GM23338 (cell line): ENCODE results near the gene CTCFL.

Experiments used
- CTCF ChIP-seq, 2 experiments: fragments of 200-600 bp in 1 of 2; sonication (generic) in 1 of 2; conservative IDR thresholded peaks; 2 replicates each; pipeline versions ENCODE4 v1.5.1 to v1.6.1; 2016 to 2017; ENCODE audit warnings: antibody characterized with exemption in 2 of 2, low read depth in 2 of 2, mild to moderate bottlenecking in 2 of 2, moderate library complexity in 1 of 2
- EZH2 ChIP-seq: fragments of 200-600 bp; sonication (generic); IDR thresholded peaks from one replicate; pipeline ENCODE4 v1.8.0; 2017; ENCODE audit warnings: antibody characterized with exemption, mild to moderate bottlenecking, low read depth; ENCODE audit not compliant: unreplicated experiment
- JUNB ChIP-seq: IDR thresholded peaks from one replicate; pipeline ENCODE4 v1.6.1; 2016; ENCODE audit warnings: antibody characterized with exemption; ENCODE audit not compliant: unreplicated experiment
- POLR2AphosphoS5 ChIP-seq: IDR thresholded peaks from 2 replicates; pipeline ENCODE4 v1.6.1; 2016; ENCODE audit warnings: antibody characterized with exemption, low read depth
- REST ChIP-seq: IDR thresholded peaks from one replicate; pipeline ENCODE4 v1.6.1; 2018; ENCODE audit warnings: antibody characterized with exemption; ENCODE audit not compliant: unreplicated experiment
- STAT1 ChIP-seq: IDR thresholded peaks from one replicate; pipeline ENCODE4 v1.6.1; 2016; ENCODE audit warnings: antibody characterized with exemption; ENCODE audit not compliant: unreplicated experiment

- TF ChIP-seq CTCF (conservative IDR thresholded peaks at IDR 0.05; ENCODE audit: low read depth in 2 of 2) = no peak
- no peak for TF ChIP-seq STAT1
- TF ChIP-seq POLR2AphosphoS5 = no peak
- no peak for TF ChIP-seq JUNB
- no peak for TF ChIP-seq REST
- no peak for TF ChIP-seq EZH2
Measured at GRCh38 chr20:57562541-57563465, 37.9 kb upstream of the CTCFL start.
